GM12872 (cell line): ENCODE measurements around the gene DCDC2.

Experiments
- CTCF ChIP-seq: IDR thresholded peaks from 3 replicates; pipeline ENCODE4 v1.5.1; 2011; ENCODE audit warnings: low read depth, mild to moderate bottlenecking, low read length, moderate library complexity; ENCODE audit not compliant: insufficient read depth

Gene DCDC2

DNA sequence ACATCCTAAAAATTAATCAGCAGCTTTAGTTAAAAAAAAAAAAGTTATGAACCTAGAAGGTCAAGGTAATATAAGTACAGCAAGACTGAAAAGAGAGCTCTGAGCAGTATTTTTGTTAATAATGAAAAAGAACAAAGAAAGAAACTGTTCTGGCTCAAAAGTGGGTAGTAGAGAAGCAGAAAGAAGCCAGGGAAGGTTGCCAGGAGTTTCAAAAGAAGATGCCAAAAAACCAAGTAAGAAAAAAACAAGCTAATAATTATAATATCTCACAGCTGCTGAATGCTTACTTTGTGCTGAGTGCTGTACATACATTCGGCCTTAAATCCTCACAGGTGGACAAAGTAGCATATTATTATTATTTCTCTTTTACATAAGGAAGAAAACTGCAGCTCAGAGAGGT lies 200.0 kb downstream of the DCDC2 start:
- TF ChIP-seq CTCF: no peak

GRCh38 chr6:24154121-24154520 lies 203.7 kb downstream of the DCDC2 start:
- no peak for TF ChIP-seq CTCF

DNA sequence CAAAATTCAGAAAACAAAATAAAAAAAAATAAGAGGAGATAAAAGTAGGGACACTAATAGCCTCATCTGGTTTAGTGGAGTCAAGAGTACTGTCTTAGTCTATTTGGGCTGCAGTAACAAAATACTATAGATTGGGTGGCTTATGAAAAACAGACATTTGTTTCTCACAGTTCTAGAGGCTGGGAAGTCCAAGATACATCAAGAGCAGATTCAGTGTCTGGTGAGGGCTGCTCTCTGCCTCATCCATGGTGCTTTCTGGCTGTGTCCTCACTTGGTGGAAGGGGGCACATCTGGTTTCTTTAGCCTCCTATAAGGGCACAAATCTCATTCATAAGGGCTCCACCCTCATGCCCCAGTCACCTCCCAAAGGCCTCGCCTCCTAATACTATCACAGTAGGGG lies 205.8 kb downstream of the DCDC2 start:
- TF ChIP-seq CTCF: no peak

DNA sequence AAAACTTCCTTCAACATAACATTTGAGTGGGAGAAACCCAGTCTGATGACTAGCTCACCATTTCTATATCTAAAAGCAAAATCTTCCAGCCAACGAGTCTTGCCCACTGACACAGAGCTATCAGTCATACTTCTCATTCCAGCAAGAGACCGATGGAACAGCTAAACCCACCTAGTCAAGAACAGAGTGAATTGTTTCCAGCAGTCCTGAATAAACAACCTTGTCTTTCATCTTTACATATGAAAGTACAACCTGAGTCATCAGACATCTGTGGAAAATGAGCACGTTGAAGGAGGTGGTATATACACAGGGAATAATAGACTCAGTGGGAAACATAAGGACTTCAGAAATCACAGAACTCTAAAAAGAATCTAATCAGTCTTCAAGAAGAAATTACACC lies 208.0 kb downstream of the DCDC2 start:
- no peak for TF ChIP-seq CTCF

DNA sequence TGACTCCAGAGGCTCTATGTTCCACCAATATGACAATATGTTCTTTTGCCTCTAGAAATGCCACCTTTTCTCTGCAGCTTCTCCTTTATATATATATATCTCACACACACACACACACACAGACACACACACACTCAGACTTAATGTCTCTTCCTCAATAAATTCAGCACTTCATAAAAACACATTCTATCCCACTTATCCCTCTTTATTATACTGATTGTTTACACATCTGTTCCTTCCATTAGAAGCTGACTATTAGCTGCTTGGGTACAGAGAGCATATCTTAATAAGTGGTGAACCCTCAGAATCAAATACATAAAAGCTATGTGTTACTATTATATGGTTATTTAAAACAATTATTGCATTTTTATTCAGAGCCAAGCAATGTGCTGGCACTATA lies 208.6 kb downstream of the DCDC2 start:
- TF ChIP-seq CTCF: no peak

- no peak for TF ChIP-seq CTCF
These were observed 209.2 kb downstream of the DCDC2 start for GRCh38 chr6:24148684-24149083.

GRCh38 chr6:24148154-24148570 lies 209.7 kb downstream of the DCDC2 start:
- TF ChIP-seq CTCF: no peak

DNA sequence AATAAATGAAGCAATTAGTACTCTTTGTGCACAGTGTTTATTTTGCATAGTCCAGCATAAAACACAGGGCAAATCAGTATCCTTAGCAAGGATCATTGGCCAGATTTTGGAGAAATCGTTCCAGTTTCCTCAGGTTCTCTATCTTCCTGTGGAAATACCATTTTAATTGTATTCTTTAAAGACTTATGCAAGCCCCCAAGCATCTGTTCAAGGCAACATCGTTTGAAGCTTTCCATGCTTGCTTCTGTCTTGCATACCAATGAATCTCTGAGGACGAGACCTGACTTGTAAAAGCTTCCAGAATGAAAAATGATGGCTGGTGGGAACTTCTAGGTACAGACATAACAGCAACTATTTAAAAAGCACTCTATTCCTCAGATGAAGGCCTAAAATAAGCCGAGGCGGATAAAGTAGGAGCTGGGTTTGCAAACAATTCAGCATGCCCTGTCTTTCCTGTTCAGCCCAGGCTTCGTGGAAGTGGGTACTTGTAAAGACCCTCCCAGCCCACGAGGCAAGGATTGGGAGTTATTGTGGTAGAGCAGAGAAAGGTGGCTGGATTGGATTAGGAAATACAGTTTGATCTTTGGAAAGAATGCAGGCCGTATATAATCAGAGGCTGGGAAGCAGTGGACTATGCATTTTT lies 210.2 kb downstream of the DCDC2 start:
- TF ChIP-seq CTCF: no peak
